Activated gamma-delta T cell (primary cell): Measurements from ENCODE around the gene TICAM1.
"Not testable (repeated sequence)": the region's sequence is repeated elsewhere in the genome, so short reads cannot be mapped to it uniquely, and the experiment has no call there.

Experiments
- DNase-seq: peaks from one replicate; lab custom pipeline; 2025; lab: John Stamatoyannopoulos, UW

Gene TICAM1

GRCh38 chr19:4805140-4805539 lies 26.4 kb downstream of the TICAM1 start:
- DNase-seq = not testable (repeated sequence)

- DNase-seq = no peak
These were observed 27.5 kb downstream of the TICAM1 start for GRCh38 chr19:4803736-4804695.

DNA sequence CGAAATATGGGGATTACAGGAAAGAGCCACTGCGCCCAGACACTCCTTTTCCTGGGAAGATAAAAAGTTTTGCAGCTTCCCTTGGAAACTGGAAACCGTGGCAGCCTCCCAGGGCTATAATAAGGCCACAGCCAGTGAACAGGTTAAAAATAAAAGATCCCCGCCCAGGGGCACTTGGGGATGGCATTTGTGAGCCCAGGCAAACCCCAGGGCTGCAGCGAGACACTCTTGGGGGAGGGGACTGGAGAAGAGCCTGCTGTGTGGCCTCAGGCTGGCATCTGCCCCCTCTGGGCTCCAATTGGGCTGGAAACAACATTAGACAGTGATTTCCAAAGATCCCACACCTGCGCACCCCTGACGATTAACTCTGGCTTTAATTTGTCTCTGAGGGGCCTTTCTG lies 28.8 kb downstream of the TICAM1 start:
- DNase-seq = no peak

DNA sequence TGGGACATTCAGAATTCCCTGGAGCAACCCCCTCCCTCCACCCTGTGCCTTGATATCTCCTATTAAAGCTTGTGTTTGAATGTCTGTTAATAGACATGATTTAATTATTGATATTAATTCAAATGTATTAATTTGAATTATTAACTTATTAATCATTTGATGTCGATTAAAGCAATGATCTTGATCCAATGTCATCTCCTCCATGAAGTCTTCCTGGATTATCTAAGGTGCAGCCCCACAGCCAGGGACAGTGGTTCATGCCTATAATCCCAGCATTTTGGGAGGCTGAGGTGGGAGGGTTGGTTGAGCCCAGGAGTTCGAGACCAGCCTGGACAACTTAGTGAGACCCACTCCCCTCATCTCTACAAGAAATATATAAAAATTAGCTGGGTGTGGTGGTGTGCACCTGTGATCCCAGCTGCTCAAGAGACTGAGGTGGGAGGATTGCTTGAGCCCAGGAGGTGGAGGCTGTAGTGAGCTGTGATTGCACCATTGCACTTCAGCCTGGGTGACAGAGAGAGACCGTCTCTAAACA lies 30.4 kb downstream of the TICAM1 start:
- DNase-seq = no peak

DNA sequence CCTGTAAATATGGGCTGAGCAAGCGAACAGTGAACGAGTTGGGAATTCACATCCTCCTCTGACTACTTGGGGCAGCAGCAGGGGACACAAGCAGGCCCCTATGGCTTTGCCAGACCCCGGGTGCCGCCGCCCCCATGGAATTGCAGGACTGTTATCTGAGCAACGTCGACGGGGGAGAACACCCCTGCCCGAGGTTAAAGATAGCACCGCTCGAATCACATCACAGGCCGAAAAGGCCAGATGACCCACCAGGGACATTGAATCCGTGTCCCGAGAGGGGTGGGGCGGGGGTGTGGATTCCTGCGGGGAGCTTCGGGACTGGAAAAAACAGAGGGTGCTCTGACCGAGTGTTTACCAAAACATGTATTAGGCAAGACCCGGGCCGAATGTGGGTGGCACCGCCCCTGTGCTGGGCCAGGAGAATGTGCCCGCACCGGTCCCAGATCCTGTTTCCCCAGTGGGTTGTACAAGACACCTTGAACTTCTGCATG lies 30.9 kb downstream of the TICAM1 start:
- no peak for DNase-seq

DNA sequence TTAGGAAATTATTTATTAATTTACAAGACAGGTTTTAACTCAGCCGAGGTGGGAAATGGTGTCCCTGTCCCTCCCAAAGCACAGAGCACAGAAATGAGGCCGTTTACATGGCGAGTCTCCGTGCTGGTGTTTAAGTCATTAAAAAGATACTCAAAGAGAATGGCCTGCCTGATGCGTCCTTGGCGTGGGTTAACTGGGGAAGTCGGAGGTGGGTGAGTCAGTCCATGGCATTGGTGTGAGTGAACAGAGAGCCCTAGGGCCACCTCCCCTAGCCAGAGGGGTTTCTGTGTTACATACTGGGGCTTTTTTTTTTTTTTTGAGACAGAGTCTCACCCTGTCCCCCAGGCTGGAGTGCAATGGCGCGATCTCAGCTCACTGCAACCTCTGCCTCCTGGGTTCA lies 36.1 kb downstream of the TICAM1 start:
- no peak for DNase-seq

GRCh38 chr19:4794971-4795370 lies 36.5 kb downstream of the TICAM1 start:
- DNase-seq = no peak

GRCh38 chr19:4793278-4793677 lies 38.2 kb downstream of the TICAM1 start:
- DNase-seq = not testable (repeated sequence)

- not testable (repeated sequence) for DNase-seq
These were observed 38.7 kb downstream of the TICAM1 start for GRCh38 chr19:4792866-4793195.

DNA sequence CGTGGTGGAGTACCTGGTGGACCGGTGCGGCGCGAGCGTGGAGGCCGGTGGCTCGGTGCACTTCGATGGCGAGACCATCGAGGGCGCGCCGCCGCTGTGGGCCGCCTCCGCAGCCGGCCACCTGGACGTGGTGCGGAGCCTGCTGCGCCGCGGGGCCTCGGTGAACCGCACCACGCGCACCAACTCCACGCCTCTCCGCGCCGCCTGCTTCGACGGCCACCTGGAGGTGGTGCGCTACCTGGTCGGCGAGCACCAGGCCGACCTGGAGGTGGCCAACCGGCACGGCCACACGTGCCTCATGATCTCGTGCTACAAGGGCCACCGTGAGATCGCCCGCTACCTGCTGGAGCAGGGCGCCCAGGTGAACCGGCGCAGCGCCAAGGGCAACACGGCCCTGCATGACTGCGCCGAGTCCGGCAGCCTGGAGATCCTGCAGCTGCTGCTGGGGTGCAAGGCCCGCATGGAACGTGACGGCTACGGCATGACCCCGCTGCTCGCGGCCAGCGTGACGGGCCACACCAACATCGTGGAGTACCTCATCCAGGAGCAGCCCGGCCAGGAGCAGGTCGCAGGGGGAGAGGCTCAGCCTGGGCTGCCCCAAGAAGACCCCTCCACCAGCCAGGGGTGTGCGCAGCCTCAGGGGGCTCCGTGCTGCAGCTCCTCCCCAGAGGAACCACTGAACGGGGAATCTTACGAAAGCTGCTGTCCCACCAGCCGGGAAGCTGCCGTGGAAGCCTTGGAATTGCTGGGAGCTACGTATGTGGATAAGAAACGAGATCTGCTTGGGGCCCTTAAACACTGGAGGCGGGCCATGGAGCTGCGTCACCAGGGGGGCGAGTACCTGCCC lies 39.3 kb downstream of the TICAM1 start:
- DNase-seq = not testable (repeated sequence)

DNA sequence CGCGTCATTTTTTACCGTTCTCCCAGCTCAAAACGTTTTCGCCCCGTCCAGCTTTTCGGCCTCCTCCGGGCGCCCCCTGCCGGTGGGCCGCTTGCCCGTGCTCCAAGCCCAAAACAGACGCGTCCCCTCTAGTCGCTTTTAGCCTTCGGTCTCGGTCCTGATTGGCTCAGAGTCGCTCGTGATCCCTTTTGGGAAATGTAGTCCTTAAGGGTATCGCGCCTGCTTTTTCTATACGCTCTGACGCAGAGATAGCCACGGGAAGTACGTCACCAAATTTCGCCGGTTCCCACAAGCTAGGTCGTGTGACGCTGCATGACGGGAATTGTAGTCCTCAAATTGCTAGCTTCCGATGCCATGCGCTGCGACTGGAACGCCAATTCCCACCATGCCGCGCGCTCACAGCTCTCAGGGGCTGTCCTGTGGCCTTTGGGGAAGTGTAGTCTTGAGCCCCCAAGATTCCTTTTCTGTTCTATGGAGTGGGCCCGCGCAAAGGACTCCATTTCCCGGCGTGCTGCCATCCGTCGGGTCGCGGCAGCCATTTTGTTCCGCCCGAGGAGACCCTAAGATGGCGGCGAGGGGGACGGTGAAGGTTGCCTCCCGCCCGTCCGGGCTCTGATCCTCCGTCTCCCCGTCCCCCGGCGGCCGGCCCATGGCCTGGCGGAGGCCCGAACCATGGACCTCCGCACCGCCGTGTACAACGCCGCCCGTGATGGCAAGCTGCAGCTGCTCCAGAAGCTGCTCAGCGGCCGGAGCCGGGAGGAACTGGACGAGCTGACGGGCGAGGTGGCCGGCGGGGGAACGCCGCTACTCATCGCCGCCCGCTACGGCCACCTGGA lies 40.1 kb downstream of the TICAM1 start, which contains the start of gene FEM1A:
Gene FEM1A, plus strand, starts transcription at position 552 of the 836 bp plus-strand sequence. Its CDS starts 121 bp downstream, at position 673.
- peak; percentile 93 for DNase-seq

- not testable (repeated sequence) for DNase-seq
These were observed 45.0 kb downstream of the TICAM1 start for GRCh38 chr19:4786412-4787016.

DNA sequence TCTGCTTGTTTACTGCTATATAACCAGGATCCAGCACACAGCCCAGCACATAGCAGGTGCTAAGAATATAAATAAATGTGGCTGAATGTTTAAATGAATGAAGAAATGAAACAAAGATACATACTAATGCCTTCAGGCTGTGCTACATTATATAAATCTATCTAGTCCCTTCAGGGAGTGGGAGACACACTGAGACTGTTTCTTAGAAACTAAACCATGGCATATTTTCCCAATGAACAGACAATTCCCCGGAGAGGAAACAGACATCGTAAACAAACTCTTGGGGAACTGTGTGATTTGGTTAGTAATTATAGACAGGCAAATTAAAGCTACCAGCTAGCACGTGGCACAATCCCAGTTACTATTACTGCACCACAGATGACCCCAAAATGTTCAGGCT lies 49.7 kb downstream of the TICAM1 start:
- DNase-seq = no peak

- no peak for DNase-seq
These were observed 50.7 kb downstream of the TICAM1 start for GRCh38 chr19:4780860-4781259.

GRCh38 chr19:4778124-4778523 lies 53.4 kb downstream of the TICAM1 start:
- DNase-seq = not testable (repeated sequence)

- DNase-seq = no peak
These were observed 54.9 kb downstream of the TICAM1 start for GRCh38 chr19:4776436-4777211.

DNA sequence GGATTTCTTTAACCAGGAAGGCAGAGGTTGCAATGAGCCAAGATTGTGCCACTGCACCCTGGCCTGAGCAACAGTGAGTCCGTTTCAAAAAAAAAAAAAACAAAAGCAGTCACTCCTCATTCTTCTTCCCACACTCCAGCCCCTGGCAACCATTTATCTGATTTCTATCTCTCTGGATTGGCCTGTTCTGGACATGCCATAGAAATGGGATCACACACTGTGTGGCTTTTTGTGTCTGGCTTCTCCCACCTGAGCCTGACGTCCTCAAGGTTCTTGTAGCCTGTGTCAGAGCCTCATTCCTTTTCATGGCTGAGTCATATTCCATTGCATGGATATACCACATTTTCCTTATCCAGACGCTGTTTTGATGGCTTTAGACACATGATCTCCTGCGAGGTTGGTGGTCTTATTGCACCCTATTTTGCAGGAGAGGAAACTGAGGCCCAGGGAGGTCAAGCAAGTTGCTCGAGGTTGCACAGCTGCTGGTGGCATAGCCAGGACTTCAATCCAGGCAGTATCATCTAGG lies 55.8 kb downstream of the TICAM1 start:
- no peak for DNase-seq

GRCh38 chr19:4774136-4774535 lies 57.4 kb downstream of the TICAM1 start:
- DNase-seq = no peak

DNA sequence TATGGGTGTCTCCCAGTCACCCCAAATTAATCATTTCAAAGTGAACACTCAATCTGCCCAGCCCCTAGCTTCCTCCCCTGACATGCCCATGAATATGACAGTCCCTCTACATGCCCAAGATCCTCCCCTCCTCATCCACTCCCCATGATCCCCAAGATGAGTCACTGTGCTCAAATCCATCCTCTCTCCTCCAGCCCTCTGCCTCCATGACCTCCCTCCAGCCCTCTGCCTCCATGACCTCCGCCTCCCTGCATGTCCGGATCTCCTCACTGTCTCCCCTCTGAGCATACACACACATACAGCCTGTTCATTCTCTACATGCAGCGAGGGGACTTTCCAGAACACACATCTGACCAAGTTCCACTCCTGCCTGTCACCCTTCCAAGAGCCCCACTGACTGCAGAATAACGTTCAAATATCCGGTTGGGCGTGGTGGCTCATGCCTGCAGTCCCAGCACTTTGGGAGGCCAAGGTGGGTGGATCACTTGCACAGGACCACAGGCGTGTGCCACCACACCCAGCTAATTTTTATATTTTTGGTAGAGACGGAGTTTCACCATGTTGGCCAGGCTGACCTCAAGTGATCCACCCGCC lies 58.4 kb downstream of the TICAM1 start:
- DNase-seq = no peak
